ENCODE data around the gene ATP6V1F.

DNA sequence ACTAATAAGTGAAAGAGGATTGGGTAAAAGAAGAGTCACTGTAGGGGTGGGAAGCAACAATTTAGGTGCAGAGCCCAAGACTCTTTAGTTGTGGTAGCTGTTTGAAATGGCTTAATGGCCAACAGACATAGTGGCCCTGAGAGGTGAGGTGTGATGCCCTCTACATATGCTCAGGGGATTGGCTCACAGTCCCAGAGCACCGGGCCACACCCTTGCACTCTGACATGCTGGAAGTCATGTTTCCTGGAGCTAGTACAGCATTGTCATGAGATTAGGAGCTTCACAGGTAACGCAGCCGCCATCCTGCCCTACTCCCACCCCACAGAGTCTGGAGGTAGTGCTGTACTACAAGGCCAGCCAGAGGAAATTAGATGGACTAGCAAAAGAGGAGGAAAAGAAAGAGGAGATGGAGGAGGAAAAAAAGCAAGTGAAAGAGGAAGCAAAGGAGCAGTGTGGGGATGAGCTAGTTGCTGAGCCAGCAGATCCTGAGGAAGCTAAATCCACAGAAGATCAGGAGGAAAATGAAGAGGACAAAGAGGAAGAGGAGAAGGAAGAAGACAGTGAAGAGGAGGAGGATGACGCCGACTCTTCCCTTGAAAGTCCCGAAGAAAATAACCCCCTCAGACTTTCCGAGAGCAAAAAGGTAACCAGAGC is 47.2 kb upstream of the ATP6V1F start:
- TF ChIP-seq POLR2A (IDR thresholded peaks at IDR 0.05) = no peak
- TF ChIP-seq, protein P1, sequence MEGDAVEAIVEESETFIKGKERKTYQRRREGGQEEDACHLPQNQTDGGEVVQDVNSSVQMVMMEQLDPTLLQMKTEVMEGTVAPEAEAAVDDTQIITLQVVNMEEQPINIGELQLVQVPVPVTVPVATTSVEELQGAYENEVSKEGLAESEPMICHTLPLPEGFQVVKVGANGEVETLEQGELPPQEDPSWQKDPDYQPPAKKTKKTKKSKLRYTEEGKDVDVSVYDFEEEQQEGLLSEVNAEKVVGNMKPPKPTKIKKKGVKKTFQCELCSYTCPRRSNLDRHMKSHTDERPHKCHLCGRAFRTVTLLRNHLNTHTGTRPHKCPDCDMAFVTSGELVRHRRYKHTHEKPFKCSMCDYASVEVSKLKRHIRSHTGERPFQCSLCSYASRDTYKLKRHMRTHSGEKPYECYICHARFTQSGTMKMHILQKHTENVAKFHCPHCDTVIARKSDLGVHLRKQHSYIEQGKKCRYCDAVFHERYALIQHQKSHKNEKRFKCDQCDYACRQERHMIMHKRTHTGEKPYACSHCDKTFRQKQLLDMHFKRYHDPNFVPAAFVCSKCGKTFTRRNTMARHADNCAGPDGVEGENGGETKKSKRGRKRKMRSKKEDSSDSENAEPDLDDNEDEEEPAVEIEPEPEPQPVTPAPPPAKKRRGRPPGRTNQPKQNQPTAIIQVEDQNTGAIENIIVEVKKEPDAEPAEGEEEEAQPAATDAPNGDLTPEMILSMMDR (IDR thresholded peaks at IDR 0.05) = no peak

Data from testis (tissue), 2 donors.